HCT116 (cell line): ENCODE results near the gene FAM32A. TPM values are rescaled to one million over a fixed set of nuclear protein-coding genes. Genes with fewer than 3 reads are reported as not detected.

Experiments used
- ATAC-seq: fragments of 200-7000 bp; cut with Tn5 transposase; 2 replicates; pipeline ENCODE4 v1.9.1; 2020; ENCODE audit warnings: mild to moderate bottlenecking, moderate library complexity
- BruUV-seq: library from RNA; stranded (reverse); fragments of 400-500 nt; replicated peaks from 2 replicates; lab custom pipeline; 2021; lab: Mats Ljungman, UMichigan
- CTCF ChIA-PET: fragments of 300-600 bp; sonication (Branson Sonifier 250); formaldehyde crosslinking; loops from one replicate; lab custom pipeline; 2021; ENCODE audit warnings: antibody characterized with exemption; lab: Charles Lee
- POLR2A ChIA-PET: fragments of 300-600, 350-600 bp; sonication (Branson Sonifier 250); formaldehyde crosslinking; loops from one replicate; lab custom pipeline; 2021; ENCODE audit warnings: antibody characterized with exemption; lab: Charles Lee
- RAD21 ChIA-PET, 2 experiments: fragments of 300-600 bp; sonication (Branson Sonifier 250); formaldehyde crosslinking; loops; one replicate each; lab custom pipeline; 2023; ENCODE audit warnings: low total read pairs in 2 of 2; ENCODE audit not compliant: uncharacterized antibody in 2 of 2, unreplicated experiment in 2 of 2, low non-redundant PET in 1 of 2; lab: Charles Lee
- DNase-seq: peaks from one replicate; pipeline ENCODE4 v3.0.0-alpha.2; 2010; ENCODE audit warnings: low read depth, low spot score
- H2AFZ ChIP-seq: fragments of 200-600 bp; shearing (Covaris generic), sonication (generic); 2 replicates; pipeline ENCODE4 v1.6.1; 2017; ENCODE audit warnings: low read depth, mixed run types, mixed read lengths, antibody characterized with exemption, low read length; ENCODE audit not compliant: poor library complexity, severe bottlenecking
- H3K27ac ChIP-seq: 2 replicates; pipeline ENCODE4 v1.5.1; 2012; ENCODE audit warnings: low read depth, low read length
- H3K27me3 ChIP-seq: fragments of 200-600 bp; sonication (generic); 2 replicates; pipeline ENCODE4 v1.6.1; 2016; ENCODE audit warnings: mixed run types, low read length, mixed read lengths; ENCODE audit not compliant: insufficient read depth
- H3K36me3 ChIP-seq, 2 experiments: fragments of 200-500 bp in 1 of 2; fragments of 200-600 bp in 1 of 2; sonication (Bioruptor generic) in 1 of 2; sonication (generic) in 1 of 2; 2 replicates each; pipeline versions ENCODE4 v1.5.1 to v1.6.1; 2014 to 2016; ENCODE audit warnings: low read length in 2 of 2, inconsistent platforms in 1 of 2, mixed read lengths in 1 of 2, mixed run types in 1 of 2; ENCODE audit not compliant: insufficient read depth in 2 of 2, control insufficient read depth in 1 of 2
- H3K4me1 ChIP-seq, 2 experiments: fragments of 200-600 bp in 1 of 2; sonication (generic) in 1 of 2; 2 replicates each; pipeline versions ENCODE4 v1.5.1 to v1.6.1; 2012 to 2017; ENCODE audit warnings: low read length in 2 of 2, inconsistent platforms in 1 of 2, mild to moderate bottlenecking in 1 of 2, mixed read lengths in 1 of 2, mixed run types in 1 of 2, moderate library complexity in 1 of 2; ENCODE audit not compliant: insufficient read depth in 2 of 2, control insufficient read depth in 1 of 2
- H3K4me2 ChIP-seq: fragments of 200-600 bp; sonication (generic); 2 replicates; pipeline ENCODE4 v1.6.1; 2017; ENCODE audit warnings: mixed run types, low read length, mixed read lengths
- H3K4me3 ChIP-seq, 2 experiments: fragments of 200-600 bp in 1 of 2; sonication (generic) in 1 of 2; replicated peaks in 1 of 2; 2 replicates each; pipeline ENCODE4 v1.5.1; 2011 to 2016; ENCODE audit warnings: low read length in 2 of 2, control low read depth in 1 of 2, low read depth in 1 of 2, mild to moderate bottlenecking in 1 of 2, mixed read lengths in 1 of 2, mixed run types in 1 of 2
- H3K79me2 ChIP-seq: fragments of 200-600 bp; sonication (generic); 2 replicates; pipeline ENCODE4 v1.6.1; 2017; ENCODE audit warnings: mild to moderate bottlenecking, mixed run types, low read length, moderate library complexity, mixed read lengths; ENCODE audit not compliant: insufficient read depth
- H3K9ac ChIP-seq: fragments of 200-600 bp; sonication (generic); 2 replicates; pipeline ENCODE4 v1.6.1; 2016; ENCODE audit warnings: low read length, mixed read lengths
- H3K9me2 ChIP-seq: fragments of 200-600 bp; sonication (generic), shearing (Covaris generic); 2 replicates; pipeline ENCODE4 v1.6.1; 2017; ENCODE audit warnings: mixed run types, mild to moderate bottlenecking, moderate library complexity; ENCODE audit not compliant: insufficient read depth
- H3K9me3 ChIP-seq, 2 experiments: fragments of 200-500 bp in 1 of 2; fragments of 200-600 bp in 1 of 2; sonication (Bioruptor generic) in 1 of 2; sonication (generic) in 1 of 2; 2 replicates each; pipeline ENCODE4 v1.6.1; 2014 to 2017; ENCODE audit warnings: low read length in 2 of 2, mixed read lengths in 2 of 2, inconsistent platforms in 1 of 2, low read depth in 1 of 2, mild to moderate bottlenecking in 1 of 2, mixed run types in 1 of 2, moderate library complexity in 1 of 2; ENCODE audit not compliant: control insufficient read depth in 1 of 2, insufficient read depth in 1 of 2
- H4K20me1 ChIP-seq: fragments of 200-600 bp; sonication (generic), shearing (Covaris generic); 2 replicates; pipeline ENCODE4 v1.6.1; 2017; ENCODE audit warnings: mixed run types, mild to moderate bottlenecking, moderate library complexity; ENCODE audit not compliant: insufficient read depth
- ATF3 ChIP-seq: IDR thresholded peaks from 2 replicates; pipeline ENCODE4 v1.6.1; 2012
- CTCF ChIP-seq, 3 experiments: fragments of 200-600 bp in 1 of 3; sonication (generic) in 1 of 3; IDR thresholded peaks in 2 of 3; conservative IDR thresholded peaks in 1 of 3; 2 replicates each; pipeline ENCODE4 v1.5.1; 2012 to 2017; ENCODE audit warnings: low read depth in 2 of 3, low read length in 2 of 3, antibody characterized with exemption in 1 of 3, borderline replicate concordance in 1 of 3, control low read depth in 1 of 3, mild to moderate bottlenecking in 1 of 3, mixed read lengths in 1 of 3, mixed run types in 1 of 3, moderate library complexity in 1 of 3; ENCODE audit not compliant: insufficient read depth in 1 of 3
- EGR1 ChIP-seq: IDR thresholded peaks from 2 replicates; pipeline ENCODE4 v1.6.1; 2012; ENCODE audit warnings: low read depth
- ELF1 ChIP-seq: IDR thresholded peaks from 2 replicates; pipeline ENCODE4 v1.6.1; 2012; ENCODE audit warnings: low read depth, borderline replicate concordance
- EZH2 ChIP-seq: fragments of 200-600 bp; sonication (generic); IDR thresholded peaks from 2 replicates; pipeline ENCODE4 v1.6.1; 2017; ENCODE audit warnings: antibody characterized with exemption, mixed run types
- EZH2phosphoT487 ChIP-seq: fragments of 200-600 bp; IDR thresholded peaks from 2 replicates; pipeline ENCODE4 v1.6.1; 2018; ENCODE audit warnings: antibody characterized with exemption, borderline replicate concordance
- FOSL1 ChIP-seq: IDR thresholded peaks from 2 replicates; pipeline ENCODE4 v1.6.1; 2012; ENCODE audit warnings: low read depth
- JUND ChIP-seq: IDR thresholded peaks from 2 replicates; pipeline ENCODE4 v1.6.1; 2012
- POLR2A ChIP-seq: IDR thresholded peaks from 2 replicates; pipeline ENCODE4 v1.7.0; 2011; ENCODE audit warnings: borderline replicate concordance; ENCODE audit not compliant: insufficient read depth, insufficient read length; ENCODE audit errors: extremely low read depth
- RAD21 ChIP-seq: IDR thresholded peaks from 2 replicates; pipeline ENCODE4 v1.6.1; 2012; ENCODE audit warnings: low read depth, mild to moderate bottlenecking
- REST ChIP-seq: IDR thresholded peaks from 2 replicates; pipeline ENCODE4 v1.6.1; 2012; ENCODE audit warnings: low read depth
- SIN3A ChIP-seq: IDR thresholded peaks from 2 replicates; pipeline ENCODE4 v1.6.1; 2012; ENCODE audit warnings: low read depth
- SP1 ChIP-seq: IDR thresholded peaks from 2 replicates; pipeline ENCODE4 v1.6.1; 2012; ENCODE audit warnings: low read depth
- TCF7L2 ChIP-seq: IDR thresholded peaks from 2 replicates; pipeline ENCODE4 v1.7.0; 2011; ENCODE audit warnings: borderline replicate concordance, inconsistent platforms; ENCODE audit not compliant: insufficient read depth, insufficient read length; ENCODE audit errors: extremely low read depth
- ZFX ChIP-seq: fragments of 450-650 bp; IDR thresholded peaks from 2 replicates; pipeline ENCODE4 v1.6.1; 2017
- ZNF274 ChIP-seq: fragments of 200-500 bp; sonication (Bioruptor generic); IDR thresholded peaks from 2 replicates; pipeline ENCODE4 v1.6.1; 2014; ENCODE audit warnings: mild to moderate bottlenecking, low read depth, low read length, inconsistent platforms
- intact Hi-C: fragments of 100-400 bp; cut with micrococcal nuclease; formaldehyde crosslinking; loops from 2 replicates; pipeline ENCODE4 v1.10.0; 2022
- total RNA-seq: library from RNA; stranded (reverse); gene quantifications from one replicate; pipeline ENCODE4 v1.2.1, GENCODE V29; 2021; ENCODE audit not compliant: unreplicated experiment
- TF ChIP-seq, protein P1 (sequence below): IDR thresholded peaks from 2 replicates; pipeline ENCODE4 v1.6.1; 2012
- TF ChIP-seq, protein P2 (sequence below): IDR thresholded peaks from 2 replicates; pipeline ENCODE4 v1.6.1; 2011; ENCODE audit warnings: mild to moderate bottlenecking, low read length, moderate library complexity; ENCODE audit not compliant: insufficient replicate concordance; ENCODE audit errors: extremely low read depth

The FAM32A gene
- total RNA-seq, 1 experiment from 2014 or later: 61.3 TPM

GRCh38 chr19:16217716-16218451 is 32.7 kb downstream of the FAM32A start (continued):
- TF ChIP-seq EZH2: no peak
- TF ChIP-seq, all 23 proteins: peak for 0

- ChIA-PET POLR2A (no interaction called here), CTCF (no interaction called here), RAD21 (no interaction called here)
- no peak overlapping the region for H3K4me2 ChIP-seq
- peaks cover 0 to 26% of the 10 kb centered on the region in 2 experiments; a peak in 3 of 4 replicates for H3K36me3 ChIP-seq
- DNase-seq (no peak), ATAC-seq (no peak)
- H3K27me3 ChIP-seq: no peaks in the 10 kb centered on the region
- no peaks in the 10 kb centered on the region for H3K4me1 ChIP-seq
- H3K9ac ChIP-seq: no peak overlapping the region
- H4K20me1 ChIP-seq: no peaks in the 10 kb centered on the region
- no peaks in the 10 kb centered on the region; the same call in 1 of the 2 replicates for H3K79me2 ChIP-seq
- H3K9me2 ChIP-seq: no peaks in the 10 kb centered on the region
- no peak overlapping the region for H2AFZ ChIP-seq
- no peak overlapping the region for H3K27ac ChIP-seq
- intact Hi-C loops: no loop called here
- BruUV-seq: no TSS peak
- peaks cover 14 to 25% of the 10 kb centered on the region in 2 experiments; a peak in 3 of 4 replicates for H3K9me3 ChIP-seq
- no peak overlapping the region for H3K4me3 ChIP-seq
- TF ChIP-seq, protein P1, sequence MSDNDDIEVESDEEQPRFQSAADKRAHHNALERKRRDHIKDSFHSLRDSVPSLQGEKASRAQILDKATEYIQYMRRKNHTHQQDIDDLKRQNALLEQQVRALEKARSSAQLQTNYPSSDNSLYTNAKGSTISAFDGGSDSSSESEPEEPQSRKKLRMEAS: no peak
- TF ChIP-seq FOSL1 (no peak), TCF7L2 (no peak), EGR1 (no peak), EZH2phosphoT487 (no peak), ELF1 (no peak), POLR2A (no peak), SIN3A (no peak), ATF3 (no peak), RAD21 (no peak), JUND (no peak), SP1 (no peak), ZFX (no peak), EZH2 (no peak), CTCF (IDR thresholded peaks at IDR 0.05 in 2 of 3, conservative IDR thresholded peaks at IDR 0.05 in 1 of 3; ENCODE audit: borderline replicate concordance in 1 of 3, insufficient read depth in 1 of 3, low read depth in 2 of 3, low read length in 2 of 3) (no peak), REST (no peak), ZNF274 (no peak)
- TF ChIP-seq, protein P2, sequence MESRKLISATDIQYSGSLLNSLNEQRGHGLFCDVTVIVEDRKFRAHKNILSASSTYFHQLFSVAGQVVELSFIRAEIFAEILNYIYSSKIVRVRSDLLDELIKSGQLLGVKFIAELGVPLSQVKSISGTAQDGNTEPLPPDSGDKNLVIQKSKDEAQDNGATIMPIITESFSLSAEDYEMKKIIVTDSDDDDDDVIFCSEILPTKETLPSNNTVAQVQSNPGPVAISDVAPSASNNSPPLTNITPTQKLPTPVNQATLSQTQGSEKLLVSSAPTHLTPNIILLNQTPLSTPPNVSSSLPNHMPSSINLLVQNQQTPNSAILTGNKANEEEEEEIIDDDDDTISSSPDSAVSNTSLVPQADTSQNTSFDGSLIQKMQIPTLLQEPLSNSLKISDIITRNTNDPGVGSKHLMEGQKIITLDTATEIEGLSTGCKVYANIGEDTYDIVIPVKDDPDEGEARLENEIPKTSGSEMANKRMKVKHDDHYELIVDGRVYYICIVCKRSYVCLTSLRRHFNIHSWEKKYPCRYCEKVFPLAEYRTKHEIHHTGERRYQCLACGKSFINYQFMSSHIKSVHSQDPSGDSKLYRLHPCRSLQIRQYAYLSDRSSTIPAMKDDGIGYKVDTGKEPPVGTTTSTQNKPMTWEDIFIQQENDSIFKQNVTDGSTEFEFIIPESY: no peak
These were observed 33.6 kb downstream of the FAM32A start for GRCh38 chr19:16218851-16219250.
